ENCODE data around the gene KCNB1. TPM values are rescaled to one million over a fixed set of nuclear protein-coding genes. Genes with fewer than 3 reads are reported as not detected.
A peak's percentile ranks its signal among the peaks of the same experiment; 100 is the strongest.

The KCNB1 gene
- total RNA-seq, 1 experiment from 2014 or later = 0.05 TPM

GRCh38 chr20:49479785-49480184 is 2.7 kb downstream of the KCNB1 start:
- in situ Hi-C loops (cut with HindIII; ENCODE audit: low pct_unique_long_range_greater_than_20kb, low sequenced_read_pairs) = no loop called here
- DNase-seq (ENCODE audit: low read depth, low spot score) = no peak

GRCh38 chr20:49478754-49479689 is 3.4 kb downstream of the KCNB1 start:
- in situ Hi-C loops (cut with HindIII; ENCODE audit: low pct_unique_long_range_greater_than_20kb, low sequenced_read_pairs) = no loop called here
- DNase-seq (ENCODE audit: low read depth, low spot score) = no peak

GRCh38 chr20:49478266-49478665 is 4.2 kb downstream of the KCNB1 start:
- DNase-seq (ENCODE audit: low read depth, low spot score) = no peak
- in situ Hi-C loops (cut with HindIII; ENCODE audit: low pct_unique_long_range_greater_than_20kb, low sequenced_read_pairs) = no loop called here

- DNase-seq (ENCODE audit: low read depth, low spot score) = no peak
- in situ Hi-C loops (cut with HindIII; ENCODE audit: low pct_unique_long_range_greater_than_20kb, low sequenced_read_pairs) = no loop called here
These were observed 5.3 kb downstream of the KCNB1 start for GRCh38 chr20:49477200-49477599.

- DNase-seq (ENCODE audit: low read depth, low spot score) = no peak
- in situ Hi-C loops (cut with HindIII; ENCODE audit: low pct_unique_long_range_greater_than_20kb, low sequenced_read_pairs) = no loop called here
These were observed 6.5 kb downstream of the KCNB1 start for GRCh38 chr20:49476016-49476355.

GRCh38 chr20:49475292-49476015 is 7.0 kb downstream of the KCNB1 start:
- in situ Hi-C loops (cut with HindIII; ENCODE audit: low pct_unique_long_range_greater_than_20kb, low sequenced_read_pairs) = no loop called here
- DNase-seq (ENCODE audit: low read depth, low spot score) = no peak

- in situ Hi-C loops (cut with HindIII; ENCODE audit: low pct_unique_long_range_greater_than_20kb, low sequenced_read_pairs) = no loop called here
- no peak for DNase-seq (ENCODE audit: low read depth, low spot score)
These were observed 11.1 kb downstream of the KCNB1 start for GRCh38 chr20:49471397-49471796.

- in situ Hi-C loops (cut with HindIII; ENCODE audit: low pct_unique_long_range_greater_than_20kb, low sequenced_read_pairs) = no loop called here
- DNase-seq (ENCODE audit: low read depth, low spot score) = no peak
These were observed 11.5 kb downstream of the KCNB1 start for GRCh38 chr20:49470922-49471321.

GRCh38 chr20:49469060-49469459 is 13.4 kb downstream of the KCNB1 start:
- in situ Hi-C loops (cut with HindIII; ENCODE audit: low pct_unique_long_range_greater_than_20kb, low sequenced_read_pairs) = no loop called here
- no peak for DNase-seq (ENCODE audit: low read depth, low spot score)

GRCh38 chr20:49468412-49468811 is 14.1 kb downstream of the KCNB1 start:
- in situ Hi-C loops (cut with HindIII; ENCODE audit: low pct_unique_long_range_greater_than_20kb, low sequenced_read_pairs) = no loop called here
- no peak for DNase-seq (ENCODE audit: low read depth, low spot score)

- peak; percentile 30 for DNase-seq (ENCODE audit: low read depth, low spot score)
- in situ Hi-C loops (cut with HindIII; ENCODE audit: low pct_unique_long_range_greater_than_20kb, low sequenced_read_pairs) = no loop called here
These were observed 16.2 kb downstream of the KCNB1 start for GRCh38 chr20:49466114-49466912.

GRCh38 chr20:49464556-49464955 is 17.9 kb downstream of the KCNB1 start:
- in situ Hi-C loops (cut with HindIII; ENCODE audit: low pct_unique_long_range_greater_than_20kb, low sequenced_read_pairs) = no loop called here
- DNase-seq (ENCODE audit: low read depth, low spot score) = no peak

GRCh38 chr20:49462626-49463025 is 19.8 kb downstream of the KCNB1 start:
- DNase-seq (ENCODE audit: low read depth, low spot score) = no peak
- in situ Hi-C loops (cut with HindIII; ENCODE audit: low pct_unique_long_range_greater_than_20kb, low sequenced_read_pairs) = no loop called here

- DNase-seq (ENCODE audit: low read depth, low spot score) = no peak
- in situ Hi-C loops (cut with HindIII; ENCODE audit: low pct_unique_long_range_greater_than_20kb, low sequenced_read_pairs) = no loop called here
These were observed 20.4 kb downstream of the KCNB1 start for GRCh38 chr20:49461894-49462620.

GRCh38 chr20:49460916-49461315 is 21.6 kb downstream of the KCNB1 start:
- DNase-seq (ENCODE audit: low read depth, low spot score) = no peak

GRCh38 chr20:49460131-49460530 is 22.3 kb downstream of the KCNB1 start:
- in situ Hi-C loops (cut with HindIII; ENCODE audit: low pct_unique_long_range_greater_than_20kb, low sequenced_read_pairs) = no loop called here
- DNase-seq (ENCODE audit: low read depth, low spot score) = no peak

More at GRCh38 chr20:49460916-49461315, 21.6 kb downstream of the KCNB1 start:
- in situ Hi-C loops (cut with HindIII; ENCODE audit: low pct_unique_long_range_greater_than_20kb, low sequenced_read_pairs) = no loop called here

GRCh38 chr20:49459684-49460083 is 22.8 kb downstream of the KCNB1 start:
- no peak for DNase-seq (ENCODE audit: low read depth, low spot score)
- in situ Hi-C loops (cut with HindIII; ENCODE audit: low pct_unique_long_range_greater_than_20kb, low sequenced_read_pairs) = no loop called here

Data from SK-MEL-5 (cell line).